GM18526 (cell line): ENCODE results near the gene EYS.

Experiments
- POLR2A ChIP-seq: IDR thresholded peaks from 3 replicates; pipeline ENCODE4 v1.6.1; 2011; ENCODE audit not compliant: insufficient read length; ENCODE audit errors: extremely low read depth

EYS gene

DNA sequence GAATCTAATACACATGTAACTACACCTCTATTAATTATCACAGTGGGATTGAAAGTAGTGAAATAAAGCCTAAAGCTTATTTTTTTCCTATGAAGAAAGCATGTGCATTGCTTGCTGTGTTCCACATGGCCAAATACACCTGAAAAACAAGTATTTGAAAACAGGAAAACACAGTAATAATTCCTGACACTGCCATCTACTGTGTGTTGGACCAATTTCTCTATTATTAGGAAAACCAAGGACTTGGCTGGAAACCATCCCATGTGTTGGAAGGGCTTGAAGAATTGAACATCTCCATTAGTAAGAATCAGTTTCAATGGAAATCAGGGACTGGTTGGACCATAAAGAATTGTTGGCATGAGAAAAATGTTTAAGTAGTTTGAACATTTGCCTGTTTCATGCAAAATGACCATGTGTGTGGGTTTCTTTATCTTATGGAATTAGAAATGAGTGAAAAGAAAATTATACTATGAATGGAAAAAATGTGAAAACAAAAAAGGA is 1947.4 kb downstream of the EYS start:
- TF ChIP-seq POLR2A: no peak

DNA sequence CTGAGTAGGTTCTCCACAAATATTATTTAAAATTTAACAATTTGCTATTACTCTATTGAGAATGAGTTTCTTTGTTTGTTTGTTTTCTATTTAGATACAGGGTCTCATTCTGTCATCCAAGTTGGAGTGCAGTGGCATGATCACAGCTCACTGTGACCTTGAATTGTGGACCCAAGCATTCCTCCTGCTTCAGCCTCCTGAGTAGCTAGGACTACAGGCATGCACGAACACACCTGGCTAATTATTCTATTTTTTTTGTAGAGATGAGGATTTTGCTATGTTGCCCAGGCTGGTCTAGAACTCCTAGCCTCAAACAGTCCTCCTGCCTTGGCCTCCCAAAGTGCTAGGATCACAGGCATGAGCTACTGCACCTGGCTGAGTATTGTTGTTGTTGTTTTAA is 1949.2 kb downstream of the EYS start:
- no peak for TF ChIP-seq POLR2A

DNA sequence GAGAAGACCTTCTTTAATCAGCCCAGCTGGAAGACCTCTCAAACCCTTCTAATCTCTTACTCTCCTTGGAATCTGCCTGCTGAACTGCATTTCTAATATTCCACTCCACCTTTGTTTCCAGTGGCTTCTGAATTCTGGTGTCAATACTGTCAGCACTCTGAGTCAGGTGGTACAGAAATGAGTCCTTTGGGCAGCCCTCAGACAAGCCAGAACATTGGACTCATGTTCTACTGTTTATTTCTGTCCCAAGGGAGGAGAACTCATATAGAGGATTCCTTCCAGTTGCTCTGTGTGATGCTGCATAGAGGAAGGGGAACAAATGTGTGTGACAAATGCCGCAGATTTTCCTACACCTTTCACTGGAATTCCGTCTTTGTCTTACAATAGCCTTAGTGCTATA is 1956.6 kb downstream of the EYS start:
- no peak for TF ChIP-seq POLR2A

DNA sequence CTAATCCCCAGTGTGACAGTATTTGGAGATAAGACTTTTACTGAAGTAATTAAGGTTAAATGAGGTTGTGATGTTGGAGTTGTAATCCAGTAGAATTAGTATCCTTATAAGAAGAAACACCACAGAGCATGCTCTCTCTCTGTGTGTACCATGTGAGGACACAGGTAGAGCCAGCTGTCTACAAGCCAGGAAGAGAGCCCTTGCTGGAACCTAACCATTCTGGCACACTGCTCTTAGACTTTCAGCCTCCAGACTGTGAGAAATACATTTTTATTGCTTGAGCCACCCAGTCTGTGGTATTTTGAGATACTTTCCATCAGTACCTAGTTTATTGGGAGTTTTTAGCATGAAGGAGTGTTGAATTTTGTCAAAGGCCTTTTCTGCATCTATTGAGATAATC is 1961.2 kb downstream of the EYS start:
- TF ChIP-seq POLR2A: no peak

DNA sequence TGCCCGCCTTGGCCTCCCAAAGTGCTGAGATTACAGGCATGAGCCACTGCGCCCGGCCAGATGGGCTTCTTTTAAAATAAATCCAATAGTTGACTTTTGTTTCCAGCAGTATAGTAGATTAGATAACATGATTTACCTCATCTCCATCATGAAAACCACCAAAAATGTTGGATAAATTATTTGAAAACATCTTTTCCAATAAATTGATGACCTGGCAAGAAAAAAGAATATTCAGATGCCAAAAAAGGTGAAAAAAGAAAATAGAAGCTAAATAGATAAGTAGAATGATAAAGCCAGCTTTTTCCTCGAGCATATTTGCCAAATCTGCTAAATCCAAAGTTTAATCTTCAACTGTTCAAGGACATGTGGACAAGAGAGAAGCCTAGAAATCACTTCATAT is 1962.2 kb downstream of the EYS start:
- TF ChIP-seq POLR2A: no peak

DNA sequence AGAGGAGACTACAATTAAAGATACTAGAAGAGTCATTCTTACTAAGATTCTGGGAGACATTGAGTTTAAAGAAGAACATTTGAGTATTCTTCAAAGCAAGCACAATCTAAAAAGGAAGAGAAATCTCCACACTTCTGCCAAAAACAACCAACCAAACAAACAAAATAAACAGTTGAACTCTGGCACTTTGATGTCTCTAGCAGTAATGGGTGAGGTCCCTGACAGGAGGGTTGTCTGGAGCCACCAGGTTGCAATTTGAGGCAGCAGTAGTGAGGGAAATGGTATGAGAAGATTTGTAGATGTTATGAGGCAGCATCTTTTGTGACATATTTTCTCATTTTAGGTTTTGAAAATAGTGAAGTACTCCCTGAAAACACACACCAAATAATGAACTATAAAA is 1963.3 kb downstream of the EYS start:
- no peak for TF ChIP-seq POLR2A

DNA sequence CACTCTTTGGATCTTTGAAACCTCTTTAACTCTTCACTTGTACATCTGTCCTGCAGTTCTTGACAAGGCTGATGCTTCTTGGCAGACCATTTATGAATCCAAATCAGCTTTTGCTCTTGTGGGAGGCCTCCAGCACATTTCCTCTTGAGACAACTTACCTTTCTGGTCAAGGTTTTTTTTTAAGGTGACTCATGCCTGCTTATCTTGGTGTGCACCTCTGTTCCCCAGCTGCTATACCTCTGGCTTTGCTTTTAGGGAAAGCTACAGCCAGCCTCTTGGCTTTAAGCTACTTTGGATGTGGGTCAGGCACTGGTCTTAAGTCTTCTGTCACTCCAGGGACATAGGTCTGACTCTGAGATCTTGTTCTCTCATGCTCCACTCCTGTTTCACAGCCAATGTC is 1965.0 kb downstream of the EYS start:
- no peak for TF ChIP-seq POLR2A

DNA sequence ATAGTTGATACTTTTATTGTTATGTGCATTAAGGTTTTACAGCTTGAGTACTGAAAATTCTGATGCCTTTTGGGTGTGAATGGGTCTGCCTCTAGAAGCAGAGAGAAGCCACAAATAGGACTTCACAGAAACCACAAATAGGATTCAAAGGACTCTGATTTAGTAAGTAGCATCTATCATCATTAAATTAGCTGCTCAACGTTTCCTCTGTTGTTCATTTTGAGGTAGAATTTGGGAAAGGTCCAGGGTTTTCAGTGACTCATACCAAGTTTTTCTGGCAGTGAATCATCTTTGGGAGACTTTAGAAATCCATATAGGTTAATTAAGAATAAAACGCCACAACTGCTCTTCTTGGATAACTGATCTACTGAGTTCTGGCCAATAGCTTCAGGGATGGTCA is 1966.3 kb downstream of the EYS start:
- TF ChIP-seq POLR2A: no peak

DNA sequence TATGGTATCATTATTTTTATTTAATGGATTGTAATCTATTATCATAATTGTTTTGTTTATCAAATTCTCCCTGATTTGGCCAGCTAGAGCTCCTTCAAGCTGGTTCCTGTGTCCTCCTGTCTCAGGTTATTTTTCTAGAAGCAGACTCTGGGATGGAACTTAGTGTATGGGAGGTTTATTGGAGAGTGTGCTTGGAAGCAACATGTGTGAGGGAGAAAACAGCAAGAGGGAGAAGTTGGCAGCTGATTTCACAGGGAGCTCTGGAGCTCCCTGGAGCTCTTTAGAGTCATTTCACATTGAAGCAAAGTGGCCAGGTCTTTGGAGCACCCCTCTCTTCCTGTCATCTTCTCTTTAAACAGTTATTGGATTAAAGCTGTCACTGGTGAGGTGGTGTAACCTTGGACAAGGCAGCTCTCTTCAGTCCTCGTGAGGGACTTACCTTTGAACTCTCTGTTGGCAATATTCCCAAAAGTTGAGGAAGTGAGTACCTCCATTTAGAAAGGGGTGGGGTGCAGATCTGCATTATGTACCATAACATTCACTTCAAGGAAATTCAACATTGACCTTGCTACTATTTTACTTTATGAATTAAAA is 1967.8 kb downstream of the EYS start:
- no peak for TF ChIP-seq POLR2A

DNA sequence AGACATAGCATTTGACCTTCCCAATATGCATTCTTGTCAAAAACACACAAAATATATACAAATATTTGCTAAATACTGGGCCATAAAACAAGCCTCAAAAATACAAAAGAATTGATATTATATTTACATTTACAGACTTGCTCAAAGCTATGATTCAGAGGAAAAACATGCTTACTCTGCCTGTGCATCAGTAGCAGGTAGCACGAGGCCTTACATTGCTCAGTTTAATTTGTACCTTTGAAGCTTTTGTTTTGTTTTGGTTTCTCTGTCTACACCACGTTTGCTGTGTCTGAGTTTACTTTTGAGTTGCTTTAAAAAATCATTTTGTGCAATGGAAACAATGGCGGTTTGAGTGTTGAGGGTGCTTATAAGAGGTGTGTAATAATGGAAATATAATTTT is 1972.1 kb downstream of the EYS start:
- no peak for TF ChIP-seq POLR2A

DNA sequence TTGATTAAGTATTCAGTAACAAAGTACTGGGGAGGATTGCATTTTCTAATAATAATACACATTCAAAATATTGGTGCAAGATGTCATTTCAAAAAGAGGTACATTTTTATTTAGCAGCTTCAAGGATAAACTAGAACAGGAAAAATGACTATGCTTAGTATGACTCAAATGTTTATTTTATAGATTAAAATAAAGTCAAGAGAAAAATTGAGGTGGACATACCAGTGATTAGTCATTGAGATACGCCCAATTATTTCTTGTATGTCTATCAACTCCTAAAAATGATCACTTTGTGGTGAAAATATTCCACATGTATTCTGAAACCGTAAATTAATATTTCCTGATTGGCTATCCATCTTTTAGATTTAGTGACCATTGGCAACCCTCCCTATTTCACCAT is 1974.7 kb downstream of the EYS start:
- no peak for TF ChIP-seq POLR2A

DNA sequence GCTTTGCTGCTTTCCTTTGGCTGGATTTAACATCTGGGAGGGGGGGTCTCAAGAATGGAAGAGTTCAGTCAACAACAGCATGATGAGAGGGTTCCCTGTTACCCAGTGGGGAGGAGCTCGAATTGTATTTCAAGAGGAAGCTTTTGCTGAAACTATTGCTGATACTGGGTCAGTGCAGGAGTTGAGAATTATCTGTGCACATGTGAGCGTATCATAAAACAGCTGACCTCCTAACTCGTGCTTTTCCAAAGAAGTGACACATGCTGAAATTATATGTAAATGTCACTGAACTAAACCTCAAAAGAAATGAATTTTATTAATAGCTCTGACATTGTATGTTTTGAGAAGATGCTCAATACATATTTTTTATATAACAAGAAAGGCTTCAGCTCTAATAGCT is 1975.1 kb downstream of the EYS start:
- TF ChIP-seq POLR2A: no peak

DNA sequence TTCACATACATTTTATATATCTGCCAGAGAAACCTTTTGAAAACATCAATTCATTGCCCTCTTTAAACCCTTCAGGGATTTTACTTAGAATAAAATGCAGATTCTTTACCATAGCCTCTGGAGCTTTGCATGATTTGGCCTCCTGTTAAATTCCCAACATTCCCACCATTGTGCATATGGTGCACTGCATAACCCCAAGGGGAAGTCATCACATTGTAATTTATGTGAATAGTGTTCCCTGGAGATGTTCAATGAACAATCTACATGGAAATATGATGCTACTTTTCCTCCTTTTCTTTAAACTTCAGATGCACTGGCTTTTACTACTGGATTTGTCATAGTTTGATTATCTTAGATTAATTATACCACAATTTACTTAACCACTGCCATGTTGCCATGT is 1976.7 kb downstream of the EYS start:
- no peak for TF ChIP-seq POLR2A

DNA sequence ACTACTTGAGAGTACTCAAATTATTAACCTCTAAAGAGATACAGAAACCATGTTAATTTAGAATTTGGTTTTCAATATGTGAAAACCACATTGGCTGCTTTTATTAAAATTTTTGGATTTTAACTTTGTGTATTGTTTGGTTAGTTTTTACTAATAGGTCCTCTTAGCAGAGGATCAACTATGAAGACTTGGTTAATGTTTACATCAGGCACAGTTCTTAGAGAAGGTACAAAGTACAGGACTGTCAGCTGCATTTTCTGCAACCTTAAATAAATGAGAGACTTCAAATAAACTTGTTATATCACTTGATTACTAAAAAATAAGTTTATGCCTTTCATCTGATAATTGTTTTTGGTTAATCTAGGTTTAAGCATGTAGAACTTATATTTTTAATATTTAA is 1982.3 kb downstream of the EYS start:
- no peak for TF ChIP-seq POLR2A

DNA sequence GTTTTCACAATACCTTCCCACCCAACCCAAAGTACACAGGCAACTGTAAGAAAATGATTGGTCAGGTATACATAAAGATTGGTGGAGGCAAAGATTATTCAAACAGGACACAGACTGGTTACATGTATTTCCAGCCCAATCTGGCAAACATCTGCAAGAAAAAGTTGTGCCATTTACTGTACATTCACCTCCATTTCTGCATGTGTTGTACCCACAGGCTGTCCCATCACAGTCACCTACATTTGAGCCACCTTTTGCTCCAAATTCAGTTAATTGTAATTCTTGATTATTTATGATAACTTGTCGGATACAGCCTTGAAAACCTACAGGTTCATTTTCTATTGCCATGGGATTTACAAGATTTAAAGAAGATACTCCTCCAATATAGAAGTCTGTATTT is 1985.8 kb downstream of the EYS start:
- TF ChIP-seq POLR2A: no peak

DNA sequence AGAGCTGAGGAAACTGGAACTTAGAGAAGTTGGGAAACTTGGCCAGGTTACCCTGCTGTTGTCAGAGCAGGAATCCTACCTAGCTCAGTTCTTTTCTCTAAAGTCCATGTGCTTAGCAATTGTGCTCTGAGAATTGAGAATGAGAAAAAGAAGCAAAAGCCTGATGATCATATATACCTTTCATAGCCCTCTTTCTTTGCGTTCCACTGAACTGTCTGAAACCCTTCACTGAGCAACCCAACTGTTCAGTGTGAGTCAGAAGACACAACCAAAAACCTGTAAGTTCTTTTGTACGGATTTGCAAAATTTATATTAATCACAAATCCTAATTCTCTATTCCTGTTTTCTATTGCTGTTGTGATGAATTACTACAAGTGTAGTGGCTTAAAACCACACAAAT is 1990.9 kb downstream of the EYS start:
- TF ChIP-seq POLR2A: no peak

DNA sequence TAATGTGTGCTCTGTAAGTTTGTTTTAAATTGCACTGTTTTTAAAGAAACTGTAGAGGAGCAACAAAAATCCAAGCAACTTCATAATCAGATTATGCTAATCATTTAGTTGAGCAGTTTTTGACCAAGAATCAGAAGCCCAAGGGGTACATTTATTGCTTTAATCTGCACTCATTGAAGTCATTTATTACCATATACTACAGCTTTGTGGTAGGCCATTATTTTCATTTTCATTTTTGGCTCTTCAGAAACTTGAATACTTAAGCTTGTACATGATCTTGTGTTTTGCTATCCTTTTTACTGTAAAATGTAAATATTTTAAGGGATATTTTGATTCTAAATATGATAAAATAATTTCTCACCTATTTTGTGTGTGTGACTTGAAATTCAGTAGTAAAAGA is 1992.9 kb downstream of the EYS start:
- no peak for TF ChIP-seq POLR2A

DNA sequence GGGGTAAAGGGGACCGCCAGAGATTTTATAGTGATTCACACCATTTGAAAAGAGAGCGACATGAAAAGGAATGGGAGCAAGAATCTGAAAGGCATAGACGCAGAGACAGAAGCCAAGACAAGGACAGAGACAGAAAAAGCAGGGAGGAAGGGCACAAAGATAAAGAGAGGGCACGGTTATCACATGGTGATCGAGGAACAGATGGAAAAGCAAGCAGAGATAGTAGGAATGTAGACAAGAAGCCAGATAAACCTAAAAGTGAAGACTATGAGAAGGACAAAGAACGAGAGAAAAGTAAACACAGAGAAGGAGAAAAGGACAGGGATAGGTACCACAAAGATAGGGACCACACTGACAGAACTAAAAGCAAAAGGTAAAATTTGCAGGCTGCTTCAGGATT is 1993.7 kb downstream of the EYS start:
- no peak for TF ChIP-seq POLR2A
